Sigmoid colon (tissue), 7 donors: ENCODE results near the gene UBE2R2. TPM values are rescaled to one million over a fixed set of nuclear protein-coding genes. Genes with fewer than 3 reads are reported as not detected.

Experiments used
- DNase-seq: peaks from one replicate; pipeline ENCODE4 v3.0.0-alpha.2; 2019
- H3K27ac ChIP-seq, 4 donors: fragments of 200-600 bp; sonication (generic); one replicate each; pipeline ENCODE4 v1.5.1; 2016 to 2019; ENCODE audit warnings: mild to moderate bottlenecking in 1 of 4
- H3K27me3 ChIP-seq, 3 donors: fragments of 200-600 bp; sonication (generic); one replicate each; pipeline ENCODE4 v1.5.1; 2019; ENCODE audit warnings: mild to moderate bottlenecking in 1 of 3
- H3K36me3 ChIP-seq, 4 donors: fragments of 200-600 bp; sonication (generic); one replicate each; pipeline ENCODE4 v1.5.1; 2016 to 2019
- H3K4me1 ChIP-seq, 4 donors: fragments of 200-600 bp; sonication (generic); one replicate each; pipeline ENCODE4 v1.5.1; 2017 to 2019
- H3K4me3 ChIP-seq, 4 donors: fragments of 200-600 bp; sonication (generic); one replicate each; pipeline ENCODE4 v1.5.1; 2017 to 2019; ENCODE audit warnings: mild to moderate bottlenecking in 2 of 4, moderate library complexity in 1 of 4
- H3K9me3 ChIP-seq, 4 donors: fragments of 200-600 bp in 3 of 4; sonication (generic) in 3 of 4; one replicate each; pipeline versions ENCODE4 v1.5.1 to v1.6.1; 2013 to 2019
- CTCF ChIP-seq, 4 experiments: fragments of 450-650 bp in 3 of 4; fragments of 200-600 bp in 1 of 4; IDR thresholded peaks; one replicate each; pipeline ENCODE4 v1.5.1; 2016 to 2019; ENCODE audit warnings: antibody characterized with exemption in 4 of 4, mild to moderate bottlenecking in 3 of 4, moderate library complexity in 2 of 4
- EP300 ChIP-seq, 4 donors: sonication (generic); formaldehyde crosslinking; IDR thresholded peaks; one replicate each; pipeline ENCODE4 v1.6.1; 2017; ENCODE audit warnings: antibody characterized with exemption in 4 of 4
- POLR2A ChIP-seq, 2 donors: fragments of 450-650 bp; IDR thresholded peaks; one replicate each; pipeline ENCODE4 v1.6.1; 2016; ENCODE audit warnings: antibody characterized with exemption in 2 of 2, mild to moderate bottlenecking in 2 of 2, moderate library complexity in 2 of 2
- POLR2AphosphoS5 ChIP-seq, 4 donors: sonication (generic); formaldehyde crosslinking; IDR thresholded peaks; one replicate each; pipeline ENCODE4 v1.6.1; 2017; ENCODE audit warnings: antibody characterized with exemption in 4 of 4
- WGBS, 2 donors: extraction: QIAGEN DNeasy Blood & Tissue Kit; methylation state at CpG; one replicate each; pipeline ENCODE4 v1.1.7; 2013; 5-methylcytosine and 5-hydroxymethylcytosine counted together
- intact Hi-C: fragments of 100-400 bp; cut with DNase I; formaldehyde crosslinking; loops from one replicate; pipeline ENCODE4 v1.15.1; 2023
- polyA plus RNA-seq, 3 donors: library from polyadenylated mRNA; stranded (reverse); fragments of 200-250 nt; gene quantifications; one replicate each; pipeline ENCODE4 v1.2.3, GENCODE V29; 2013
- total RNA-seq, 4 donors: library from RNA; depleted of rRNA; stranded (reverse); fragments of >200 nt; gene quantifications; one replicate each; pipeline ENCODE4 v1.1.0, GENCODE V29; 2016
- donor health status: healthy with polysubstance abuse.
- donor health status: Bipolar disorder and iron deficiency.
- donor health status: healthy.

UBE2R2 gene
- total and polyA plus RNA-seq, 7 donors = 23.2 to 32.4 (median 25.4) TPM

- Histone ChIP-seq H3K4me3 (no peak overlapping the region), H3K4me1 (peaks cover 0 to 36% (median 14%) of the 10 kb centered on the region in 4 donors), H3K36me3 (peaks cover 0 to 52% (median 4%) of the 10 kb centered on the region in 4 donors), H3K27me3 (no peaks in the 10 kb centered on the region), H3K9me3 (no peaks in the 10 kb centered on the region), H3K27ac (no peak overlapping the region)
- intact Hi-C loops = no loop called here
- DNase-seq = no peak
- 96 to 97% methylated on average over 3 of the region's 3 CpGs for WGBS, 2 donors
- TF ChIP-seq EP300 (IDR thresholded peaks at IDR 0.05) (no peak), CTCF (IDR thresholded peaks at IDR 0.05) (no peak), POLR2AphosphoS5 (IDR thresholded peaks at IDR 0.05) (no peak), POLR2A (IDR thresholded peaks at IDR 0.05) (no peak)
These were observed 125.6 kb downstream of the UBE2R2 start for GRCh38 chr9:33942471-33943083.

DNA sequence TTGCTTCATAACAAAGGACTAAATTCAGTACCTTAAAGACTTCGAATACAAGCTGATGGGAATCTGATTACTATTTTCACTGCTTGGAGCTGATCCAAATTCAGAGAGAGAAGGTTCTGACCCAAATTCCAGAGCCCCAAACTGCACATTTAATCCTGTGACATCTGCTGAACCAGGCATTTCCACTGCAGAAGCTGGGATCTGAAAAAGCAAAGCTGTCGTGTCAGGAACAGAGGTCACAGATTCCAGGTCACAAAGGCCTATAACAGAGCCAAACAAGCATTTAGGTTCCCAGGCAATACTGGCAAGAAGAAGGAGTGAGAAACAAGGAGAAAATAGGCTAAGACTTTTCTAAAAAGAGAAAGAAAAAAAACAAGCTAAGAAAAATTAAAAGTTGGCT lies 126.4 kb downstream of the UBE2R2 start:
- no peaks in the 10 kb centered on the region for H3K9me3 ChIP-seq
- TF ChIP-seq POLR2AphosphoS5 (IDR thresholded peaks at IDR 0.05) = no peak
- TF ChIP-seq CTCF (IDR thresholded peaks at IDR 0.05) = no peak
- no peak for TF ChIP-seq EP300 (IDR thresholded peaks at IDR 0.05)
- TF ChIP-seq POLR2A (IDR thresholded peaks at IDR 0.05) = no peak
- intact Hi-C loops = no loop called here
- H3K4me3 ChIP-seq = no peak overlapping the region
- peak overlapping the region in 1 of 4 donors; percentile 11 for H3K27ac ChIP-seq
- H3K36me3 ChIP-seq = peaks cover 0 to 46% (median 4%) of the 10 kb centered on the region in 4 donors
- H3K4me1 ChIP-seq = peaks cover 0 to 41% (median 16%) of the 10 kb centered on the region in 4 donors
- 83 to 84% methylated on average over 2 of the region's 2 CpGs for WGBS, 2 donors
- DNase-seq = no peak
- H3K27me3 ChIP-seq = no peaks in the 10 kb centered on the region

DNA sequence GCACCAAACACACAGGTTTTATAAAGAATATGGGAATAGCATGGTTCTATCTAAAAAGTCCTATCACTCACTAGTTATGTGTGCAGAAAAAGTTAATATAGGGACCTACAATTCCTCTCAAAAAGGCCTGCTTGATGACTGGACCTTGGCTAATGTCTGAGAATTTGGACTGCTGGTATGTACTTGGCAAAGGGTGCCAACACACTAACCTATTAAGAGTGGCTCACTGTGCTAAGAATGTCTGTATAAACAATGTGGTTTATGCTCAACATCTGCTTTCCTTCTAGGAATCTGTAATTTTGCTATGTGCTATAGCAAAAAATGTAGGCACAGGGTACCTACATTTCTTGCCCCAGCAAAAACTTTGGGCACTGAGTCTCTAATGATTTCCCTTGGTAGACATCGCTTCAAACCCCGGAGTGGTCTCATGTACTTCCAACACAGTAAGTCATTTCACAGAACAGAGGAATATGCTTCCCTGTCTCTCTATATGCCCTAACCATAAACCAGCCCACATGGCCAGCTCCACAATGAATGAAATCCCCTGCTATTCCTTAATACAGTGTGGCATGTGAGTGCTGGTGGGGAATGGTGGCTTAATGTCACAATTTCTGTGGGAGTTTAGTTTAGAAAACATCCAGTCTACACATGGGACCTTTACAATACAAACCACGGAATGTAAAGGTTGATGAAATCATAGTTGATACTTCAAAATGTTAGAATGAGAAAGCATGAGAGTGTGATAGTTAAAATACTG lies 130.0 kb downstream of the UBE2R2 start:
- no peaks in the 10 kb centered on the region for H3K27me3 ChIP-seq
- no peak overlapping the region for H3K4me3 ChIP-seq
- 93 to 98% methylated on average over 3 of the region's 3 CpGs for WGBS, 2 donors
- peaks cover 0 to 34% (median 14%) of the 10 kb centered on the region in 4 donors for H3K4me1 ChIP-seq
- no peaks in the 10 kb centered on the region for H3K9me3 ChIP-seq
- H3K36me3 ChIP-seq = peaks cover 0 to 29% (median 4%) of the 10 kb centered on the region in 4 donors
- peak overlapping the region in 3 of 4 donors; percentile 24 to 68 (median 60) for H3K27ac ChIP-seq
- TF ChIP-seq CTCF (IDR thresholded peaks at IDR 0.05) (no peak), EP300 (IDR thresholded peaks at IDR 0.05) (peak in 1 of 4 donors; percentile 17), POLR2AphosphoS5 (IDR thresholded peaks at IDR 0.05) (peak in 3 of 4 donors; percentile 38 to 77 (median 66))
- intact Hi-C loops = no loop called here
- no peak for DNase-seq

DNA sequence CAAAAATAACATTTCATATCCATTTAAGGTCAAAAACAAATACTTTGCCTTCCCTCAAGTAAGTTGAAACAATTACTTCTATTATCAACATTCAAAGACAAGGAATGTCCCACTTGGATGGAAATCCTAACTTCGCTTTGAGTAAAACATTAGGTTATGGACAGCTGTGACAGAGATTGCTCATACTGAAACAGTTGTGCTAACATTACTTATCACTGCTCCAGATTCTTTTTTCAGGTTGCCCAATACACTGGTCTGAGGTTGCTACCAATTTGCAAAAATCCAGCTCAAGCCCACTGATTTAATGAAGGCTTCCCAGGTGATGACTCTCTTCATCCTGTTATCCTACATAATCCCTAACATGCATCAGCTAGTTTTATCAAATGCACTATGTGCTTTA lies 133.4 kb downstream of the UBE2R2 start:
- no peak overlapping the region for H3K27ac ChIP-seq
- H3K27me3 ChIP-seq = no peaks in the 10 kb centered on the region
- WGBS, 2 donors = 95 to 100% methylated on average over 1 of the region's 1 CpG
- H3K4me3 ChIP-seq = no peak overlapping the region
- no peak for TF ChIP-seq POLR2A (IDR thresholded peaks at IDR 0.05)
- no peak for TF ChIP-seq EP300 (IDR thresholded peaks at IDR 0.05)
- TF ChIP-seq POLR2AphosphoS5 (IDR thresholded peaks at IDR 0.05) = no peak
- no peak for TF ChIP-seq CTCF (IDR thresholded peaks at IDR 0.05)
- intact Hi-C loops = no loop called here
- no peaks in the 10 kb centered on the region for H3K9me3 ChIP-seq
- peaks cover 0 to 23% (median 14%) of the 10 kb centered on the region in 4 donors for H3K4me1 ChIP-seq
- H3K36me3 ChIP-seq = peaks cover 0 to 22% (median 6%) of the 10 kb centered on the region in 4 donors
- DNase-seq = no peak
